C4-2B (cell line): Measurements from ENCODE around the gene MAVS.

ENCODE experiments used
- CTCF ChIP-seq: fragments of 450-650 bp; conservative IDR thresholded peaks from 2 replicates; pipeline ENCODE4 v1.5.1; 2017; ENCODE audit warnings: mild to moderate bottlenecking
- ZFX ChIP-seq: fragments of 450-650 bp; IDR thresholded peaks from 2 replicates; pipeline ENCODE4 v1.6.1; 2017

GRCh38 chr20:3900187-3900604 lies 53.6 kb downstream of the MAVS start:
- TF ChIP-seq CTCF = no peak
- TF ChIP-seq ZFX = no peak
